ENCODE data around the gene PRXL2B.

The PRXL2B gene

GRCh38 chr1:2637442-2638145, 51.0 kb downstream of the PRXL2B start:
- DNase-seq (ENCODE audit: low spot score), result no peak

- DNase-seq (ENCODE audit: low spot score), result no peak
Observed at GRCh38 chr1:2638466-2639115, 52.0 kb downstream of the PRXL2B start.

- no peak for DNase-seq (ENCODE audit: low spot score)
Observed at GRCh38 chr1:2639203-2639602, 52.6 kb downstream of the PRXL2B start.

GRCh38 chr1:2639607-2640521, 53.3 kb downstream of the PRXL2B start:
- DNase-seq (ENCODE audit: low spot score), result no peak

- no peak for DNase-seq (ENCODE audit: low spot score)
Observed at GRCh38 chr1:2640626-2641025, 54.0 kb downstream of the PRXL2B start.
